A549 (cell line): ENCODE results near the gene PHGDH.

ENCODE experiments used
- CTCF ChIP-seq: fragments of >200 bp; sonication (Bioruptor Twin); formaldehyde crosslinking; IDR thresholded peaks from 3 replicates; pipeline ENCODE4 v1.5.1; 2016
- GATA3 ChIP-seq: IDR thresholded peaks from 2 replicates; pipeline ENCODE4 v1.6.1; 2012; ENCODE audit warnings: borderline replicate concordance
- HOXB5 ChIP-seq: fragments of 250-450 bp; sonication (Bioruptor Pico); IDR thresholded peaks from 2 replicates; pipeline ENCODE4 v1.5.0; 2020; ENCODE audit warnings: mild to moderate bottlenecking, moderate library complexity
- MAFK ChIP-seq: fragments of 450-650 bp; IDR thresholded peaks from 2 replicates; pipeline ENCODE4 v1.6.1; 2014; ENCODE audit not compliant: partially characterized antibody
- MYC ChIP-seq: IDR thresholded peaks from 2 replicates; pipeline ENCODE4 v1.6.1; 2012; ENCODE audit warnings: mild to moderate bottlenecking, inconsistent platforms, low read length, improper control_type of control experiment, borderline replicate concordance
- PBX3 ChIP-seq: IDR thresholded peaks from 2 replicates; pipeline ENCODE4 v1.6.1; 2012
- POLR2A ChIP-seq: IDR thresholded peaks from 2 replicates; pipeline ENCODE4 v1.6.1; 2012; ENCODE audit warnings: mild to moderate bottlenecking, low read length

GRCh38 chr1:119731060-119731459, 19.3 kb downstream of the PHGDH start:
- no peak for TF ChIP-seq PBX3
- no peak for TF ChIP-seq HOXB5 (CRISPR knock-in tag)
- TF ChIP-seq POLR2A: no peak
- TF ChIP-seq CTCF: no peak
- TF ChIP-seq MYC: no peak
- TF ChIP-seq MAFK: no peak
- no peak for TF ChIP-seq GATA3
